ENCODE results near the gene ATP2A3.

The ATP2A3 gene

DNA sequence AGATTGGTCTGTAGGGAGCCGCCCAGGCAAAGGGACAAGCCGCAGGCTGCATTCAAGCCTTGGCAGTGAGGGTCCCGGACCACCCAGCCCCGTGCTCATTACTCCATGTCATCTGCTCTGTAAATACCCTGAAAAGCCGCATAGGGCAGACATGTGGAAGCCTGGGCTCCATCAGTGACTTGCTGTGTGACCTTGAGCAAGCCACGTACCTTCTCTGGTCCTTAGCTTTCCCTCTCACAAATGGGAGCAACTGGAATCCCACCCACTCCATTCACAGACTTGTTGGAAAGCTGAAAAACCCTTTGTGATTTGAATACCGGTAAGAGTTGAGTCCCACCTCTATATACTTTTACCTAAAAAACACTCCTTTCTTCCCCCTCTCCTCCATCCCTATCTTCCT is 83.3 kb downstream of the ATP2A3 start:
- Histone ChIP-seq H3K9me3 (ENCODE audit: insufficient read depth, low read depth, low read length) (no peaks in the 10 kb centered on the region), H3K4me1 (ENCODE audit: control insufficient read depth in 1 of 2, insufficient read depth in 2 of 2, low read length in 2 of 2) (no peaks in the 10 kb centered on the region), H3K27me3 (ENCODE audit: insufficient read depth, low read length) (no peaks in the 10 kb centered on the region), H3K14ac (ENCODE audit: low read length) (no peak overlapping the region), H4K91ac (ENCODE audit: low read depth, low read length) (no peak overlapping the region), H3K4me2 (ENCODE audit: low read length) (no peak overlapping the region), H3K4ac (ENCODE audit: low read depth, low read length) (no peak overlapping the region), H3K27ac (ENCODE audit: low read depth, low read length) (no peak overlapping the region), H2BK5ac (ENCODE audit: low read depth, low read length, poor library complexity) (no peak overlapping the region), H3K23ac (ENCODE audit: low read length) (no peak overlapping the region), H4K8ac (ENCODE audit: low read depth, low read length) (no peak overlapping the region), H2AK5ac (ENCODE audit: low read length) (no peak overlapping the region), H3K79me1 (ENCODE audit: low read length) (no peaks in the 10 kb centered on the region), H3K79me2 (ENCODE audit: control insufficient read depth, insufficient read depth, low read length, poor library complexity) (no peaks in the 10 kb centered on the region), H3K4me3 (ENCODE audit: low read depth, low read length) (no peak overlapping the region), H3K18ac (ENCODE audit: low read length) (no peak overlapping the region), H3K9ac (ENCODE audit: low read length) (no peak overlapping the region), H2AFZ (ENCODE audit: insufficient read depth, low read length, poor library complexity) (no peak overlapping the region), H2BK120ac (ENCODE audit: insufficient read depth, low read length, poor library complexity) (no peak overlapping the region), H2BK12ac (ENCODE audit: low read length) (no peak overlapping the region), H3K36me3 (ENCODE audit: control insufficient read depth in 1 of 2, insufficient read depth in 2 of 2, low read length in 2 of 2) (no peaks in the 10 kb centered on the region), H4K12ac (ENCODE audit: low read depth, low read length) (no peak overlapping the region)
- DNase-seq = no peak
- WGBS (ENCODE audit: extremely low coverage, insufficient coverage, insufficient read length) = no CpG with 5 or more reads among the region's 7 CpGs

DNA sequence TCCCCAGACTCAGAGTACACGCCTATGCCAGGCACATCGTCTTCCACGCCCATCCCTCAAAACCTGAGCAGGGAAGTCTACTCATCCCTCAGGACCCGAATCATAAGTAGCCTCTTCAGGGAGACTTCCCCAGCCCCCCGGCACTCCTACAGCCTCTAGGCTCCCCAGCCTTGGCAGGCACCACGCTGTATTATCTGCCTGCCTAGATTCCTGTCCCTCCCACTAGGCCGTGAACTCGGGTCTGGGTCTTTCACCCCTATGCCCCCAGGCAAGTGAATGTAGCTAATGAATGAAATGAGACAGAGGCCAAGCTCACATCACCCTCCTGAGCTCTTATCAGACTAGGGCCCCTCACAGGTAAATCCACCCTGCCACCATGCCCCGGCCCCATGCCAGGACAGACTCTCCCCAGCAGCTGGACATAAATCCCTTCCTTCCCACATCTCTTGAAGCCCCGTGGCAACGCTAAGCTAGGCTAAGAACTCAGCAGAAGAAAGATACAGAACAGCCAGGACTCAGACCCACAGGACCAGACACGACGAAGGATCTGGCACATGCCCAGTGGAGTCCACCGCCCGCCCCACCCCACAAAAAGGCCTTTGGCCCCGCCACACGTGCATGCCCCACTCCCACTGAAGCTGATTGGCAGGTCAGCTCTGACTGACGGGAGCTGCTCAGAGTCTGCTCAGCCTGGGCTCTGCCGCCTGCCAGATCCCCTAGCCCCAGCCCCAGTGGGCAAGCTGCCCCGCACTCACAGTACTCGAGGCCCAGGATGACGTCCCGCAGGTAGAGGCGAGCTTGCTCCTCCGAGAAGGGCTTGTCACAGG is 84.4 kb downstream of the ATP2A3 start:
- no peak overlapping the region for H3K4me2 ChIP-seq (ENCODE audit: low read length)
- no peak overlapping the region for H3K18ac ChIP-seq (ENCODE audit: low read length)
- no peaks in the 10 kb centered on the region for H3K4me1 ChIP-seq (ENCODE audit: control insufficient read depth in 1 of 2, insufficient read depth in 2 of 2, low read length in 2 of 2)
- H3K36me3 ChIP-seq (ENCODE audit: control insufficient read depth in 1 of 2, insufficient read depth in 2 of 2, low read length in 2 of 2) = no peaks in the 10 kb centered on the region
- H3K27me3 ChIP-seq (ENCODE audit: insufficient read depth, low read length) = no peaks in the 10 kb centered on the region
- no peak overlapping the region for H2AK5ac ChIP-seq (ENCODE audit: low read length)
- H4K91ac ChIP-seq (ENCODE audit: low read depth, low read length) = no peak overlapping the region
- no peak overlapping the region for H2AFZ ChIP-seq (ENCODE audit: insufficient read depth, low read length, poor library complexity)
- no peaks in the 10 kb centered on the region for H3K79me1 ChIP-seq (ENCODE audit: low read length)
- no peak overlapping the region for H2BK120ac ChIP-seq (ENCODE audit: insufficient read depth, low read length, poor library complexity)
- H3K27ac ChIP-seq (ENCODE audit: low read depth, low read length) = no peak overlapping the region
- H3K14ac ChIP-seq (ENCODE audit: low read length) = no peak overlapping the region
- DNase-seq = no peak
- no peak overlapping the region for H4K12ac ChIP-seq (ENCODE audit: low read depth, low read length)
- H3K4me3 ChIP-seq (ENCODE audit: low read depth, low read length) = no peak overlapping the region
- H3K23ac ChIP-seq (ENCODE audit: low read length) = no peak overlapping the region
- H2BK12ac ChIP-seq (ENCODE audit: low read length) = no peak overlapping the region
- H4K8ac ChIP-seq (ENCODE audit: low read depth, low read length) = no peak overlapping the region
- H3K9me3 ChIP-seq (ENCODE audit: insufficient read depth, low read depth, low read length) = no peaks in the 10 kb centered on the region
- no peak overlapping the region for H3K4ac ChIP-seq (ENCODE audit: low read depth, low read length)
- WGBS (ENCODE audit: extremely low coverage, insufficient coverage, insufficient read length) = no CpG with 5 or more reads among the region's 25 CpGs
- no peak overlapping the region for H2BK5ac ChIP-seq (ENCODE audit: low read depth, low read length, poor library complexity)
- H3K9ac ChIP-seq (ENCODE audit: low read length) = no peak overlapping the region
- no peaks in the 10 kb centered on the region for H3K79me2 ChIP-seq (ENCODE audit: control insufficient read depth, insufficient read depth, low read length, poor library complexity)

DNA sequence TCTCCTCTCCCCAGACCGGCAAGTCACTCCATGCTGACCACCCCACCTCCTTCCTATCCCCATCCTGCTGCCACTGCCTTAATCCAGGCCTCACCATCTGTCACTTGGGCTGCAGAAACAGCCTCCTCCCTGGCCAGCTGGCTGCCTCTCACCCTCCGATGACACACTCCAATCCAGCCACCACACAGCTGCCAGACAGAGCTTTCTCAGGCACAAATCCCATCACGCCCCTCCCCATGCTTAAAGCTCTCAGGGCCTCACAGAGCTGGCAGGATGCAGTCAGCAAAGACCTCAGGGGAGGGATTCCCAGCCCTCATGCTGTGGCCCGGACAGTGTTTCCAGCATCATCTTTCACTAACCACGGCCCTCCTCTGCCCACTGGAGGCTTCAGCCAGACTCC is 85.1 kb downstream of the ATP2A3 start:
- WGBS (ENCODE audit: extremely low coverage, insufficient coverage, insufficient read length) = no CpG with 5 or more reads among the region's 5 CpGs

DNA sequence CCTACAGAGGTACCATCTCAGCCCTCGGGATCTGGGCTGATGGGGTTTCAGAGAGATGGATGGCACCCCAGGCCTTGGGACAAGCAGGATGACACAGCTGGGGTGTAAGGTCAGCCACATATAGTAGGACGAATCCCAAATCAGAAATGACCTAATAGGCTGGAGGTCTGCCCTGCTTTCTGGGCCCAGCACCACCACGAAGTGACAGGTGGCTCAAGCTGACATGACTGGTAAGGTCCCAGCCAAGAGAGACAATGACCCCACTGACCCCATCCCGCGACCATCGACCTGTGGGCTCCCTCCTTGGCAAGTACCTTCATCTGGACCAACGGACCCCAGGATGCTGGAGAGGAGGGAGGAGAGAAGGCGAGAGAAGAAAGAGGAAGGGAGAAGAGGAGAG is 87.0 kb downstream of the ATP2A3 start:
- no peak overlapping the region for H4K91ac ChIP-seq (ENCODE audit: low read depth, low read length)
- no peak overlapping the region for H3K14ac ChIP-seq (ENCODE audit: low read length)
- H2AK5ac ChIP-seq (ENCODE audit: low read length) = no peak overlapping the region
- H2BK120ac ChIP-seq (ENCODE audit: insufficient read depth, low read length, poor library complexity) = no peak overlapping the region
- H3K27ac ChIP-seq (ENCODE audit: low read depth, low read length) = no peak overlapping the region
- H3K79me1 ChIP-seq (ENCODE audit: low read length) = no peaks in the 10 kb centered on the region
- H3K36me3 ChIP-seq (ENCODE audit: control insufficient read depth in 1 of 2, insufficient read depth in 2 of 2, low read length in 2 of 2) = no peaks in the 10 kb centered on the region
- H4K12ac ChIP-seq (ENCODE audit: low read depth, low read length) = no peak overlapping the region
- DNase-seq = no peak
- H2BK5ac ChIP-seq (ENCODE audit: low read depth, low read length, poor library complexity) = no peak overlapping the region
- no peak overlapping the region for H3K4me2 ChIP-seq (ENCODE audit: low read length)
- H4K8ac ChIP-seq (ENCODE audit: low read depth, low read length) = no peak overlapping the region
- no peaks in the 10 kb centered on the region for H3K4me1 ChIP-seq (ENCODE audit: control insufficient read depth in 1 of 2, insufficient read depth in 2 of 2, low read length in 2 of 2)
- no peak overlapping the region for H3K4me3 ChIP-seq (ENCODE audit: low read depth, low read length)
- H3K23ac ChIP-seq (ENCODE audit: low read length) = no peak overlapping the region
- no CpG with 5 or more reads among the region's 8 CpGs for WGBS (ENCODE audit: extremely low coverage, insufficient coverage, insufficient read length)
- H3K79me2 ChIP-seq (ENCODE audit: control insufficient read depth, insufficient read depth, low read length, poor library complexity) = no peaks in the 10 kb centered on the region
- H3K9me3 ChIP-seq (ENCODE audit: insufficient read depth, low read depth, low read length) = peaks cover 4% of the 10 kb centered on the region
- no peak overlapping the region for H2AFZ ChIP-seq (ENCODE audit: insufficient read depth, low read length, poor library complexity)
- no peaks in the 10 kb centered on the region for H3K27me3 ChIP-seq (ENCODE audit: insufficient read depth, low read length)
- H3K9ac ChIP-seq (ENCODE audit: low read length) = no peak overlapping the region
- no peak overlapping the region for H3K4ac ChIP-seq (ENCODE audit: low read depth, low read length)
- no peak overlapping the region for H3K18ac ChIP-seq (ENCODE audit: low read length)
- no peak overlapping the region for H2BK12ac ChIP-seq (ENCODE audit: low read length)

More for the DNA sequence above, 85.1 kb downstream of the ATP2A3 start:
- Histone ChIP-seq H2AK5ac (ENCODE audit: low read length) (no peak overlapping the region), H3K4me3 (ENCODE audit: low read depth, low read length) (peak overlapping the region; percentile 41), H3K36me3 (ENCODE audit: control insufficient read depth in 1 of 2, insufficient read depth in 2 of 2, low read length in 2 of 2) (no peaks in the 10 kb centered on the region), H4K91ac (ENCODE audit: low read depth, low read length) (no peak overlapping the region), H3K9me3 (ENCODE audit: insufficient read depth, low read depth, low read length) (no peaks in the 10 kb centered on the region), H3K27ac (ENCODE audit: low read depth, low read length) (no peak overlapping the region), H3K4ac (ENCODE audit: low read depth, low read length) (no peak overlapping the region), H3K14ac (ENCODE audit: low read length) (no peak overlapping the region), H2BK5ac (ENCODE audit: low read depth, low read length, poor library complexity) (no peak overlapping the region), H2BK12ac (ENCODE audit: low read length) (no peak overlapping the region), H3K18ac (ENCODE audit: low read length) (no peak overlapping the region), H3K9ac (ENCODE audit: low read length) (no peak overlapping the region), H3K79me2 (ENCODE audit: control insufficient read depth, insufficient read depth, low read length, poor library complexity) (no peaks in the 10 kb centered on the region), H3K4me2 (ENCODE audit: low read length) (no peak overlapping the region), H3K27me3 (ENCODE audit: insufficient read depth, low read length) (no peaks in the 10 kb centered on the region), H3K23ac (ENCODE audit: low read length) (no peak overlapping the region), H4K8ac (ENCODE audit: low read depth, low read length) (no peak overlapping the region), H2AFZ (ENCODE audit: insufficient read depth, low read length, poor library complexity) (no peak overlapping the region), H2BK120ac (ENCODE audit: insufficient read depth, low read length, poor library complexity) (no peak overlapping the region), H3K79me1 (ENCODE audit: low read length) (no peaks in the 10 kb centered on the region), H4K12ac (ENCODE audit: low read depth, low read length) (no peak overlapping the region), H3K4me1 (ENCODE audit: control insufficient read depth in 1 of 2, insufficient read depth in 2 of 2, low read length in 2 of 2) (no peaks in the 10 kb centered on the region)
- DNase-seq = no peak

Data from trophoblast cell (in vitro differentiated cells and primary cell).